EH (cell line): ENCODE measurements around the gene EMP2.
A peak's percentile ranks its signal among the peaks of the same experiment; 100 is the strongest.
"Not testable (repeated sequence)": the region's sequence is repeated elsewhere in the genome, so short reads cannot be mapped to it uniquely, and the experiment has no call there.

ENCODE experiments used
- DNase-seq: peaks from one replicate; pipeline ENCODE4 v3.0.0-alpha.2; 2015; ENCODE audit warnings: low read depth

EMP2 gene, protein sequence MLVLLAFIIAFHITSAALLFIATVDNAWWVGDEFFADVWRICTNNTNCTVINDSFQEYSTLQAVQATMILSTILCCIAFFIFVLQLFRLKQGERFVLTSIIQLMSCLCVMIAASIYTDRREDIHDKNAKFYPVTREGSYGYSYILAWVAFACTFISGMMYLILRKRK

GRCh38 chr16:10579965-10580882 lies at the start of gene EMP2:
Gene EMP2, minus strand, starts transcription at chr16:10580598. Its CDS starts 32,981 bp downstream, at chr16:10547617.
- DNase-seq, result peak; percentile 79

- DNase-seq, result no peak
Observed at GRCh38 chr16:10629592-10629963, 49.2 kb upstream of the EMP2 start.

DNA sequence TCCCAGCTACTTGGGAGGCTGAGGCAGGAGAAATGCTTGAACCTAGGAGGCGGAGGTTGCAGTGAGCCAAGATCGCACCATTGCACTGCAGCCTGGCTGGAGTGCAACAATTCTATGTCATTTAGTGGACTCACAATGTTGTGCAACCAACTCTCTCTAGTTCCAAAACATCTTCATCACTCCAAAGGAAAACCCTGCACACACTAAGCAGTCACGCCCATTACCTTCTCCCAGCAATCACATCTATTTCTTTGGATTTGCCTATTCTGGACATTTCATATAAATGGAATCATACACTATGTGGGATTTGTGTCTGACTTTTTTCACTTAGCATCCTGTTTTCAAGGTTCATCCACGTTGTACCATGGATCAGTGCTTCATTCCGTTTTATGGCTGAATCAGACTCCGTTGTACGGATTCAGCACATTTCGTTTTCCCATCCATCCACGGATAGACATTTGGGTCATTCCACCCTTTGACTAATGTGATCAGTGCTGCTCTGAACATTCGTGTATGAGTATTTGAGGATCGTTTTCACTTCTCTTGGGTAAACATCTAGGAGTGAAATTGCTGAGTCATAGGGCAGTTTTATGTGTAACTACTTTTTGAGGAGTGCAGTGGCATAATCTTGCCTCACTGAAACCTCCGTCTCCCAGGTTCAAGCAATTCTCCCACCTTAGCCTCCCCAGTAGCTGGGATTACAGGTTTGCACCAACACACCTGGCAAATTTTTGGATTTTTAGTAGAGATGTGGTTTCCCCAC lies 45.4 kb upstream of the EMP2 start:
- peak; percentile 28 for DNase-seq

DNA sequence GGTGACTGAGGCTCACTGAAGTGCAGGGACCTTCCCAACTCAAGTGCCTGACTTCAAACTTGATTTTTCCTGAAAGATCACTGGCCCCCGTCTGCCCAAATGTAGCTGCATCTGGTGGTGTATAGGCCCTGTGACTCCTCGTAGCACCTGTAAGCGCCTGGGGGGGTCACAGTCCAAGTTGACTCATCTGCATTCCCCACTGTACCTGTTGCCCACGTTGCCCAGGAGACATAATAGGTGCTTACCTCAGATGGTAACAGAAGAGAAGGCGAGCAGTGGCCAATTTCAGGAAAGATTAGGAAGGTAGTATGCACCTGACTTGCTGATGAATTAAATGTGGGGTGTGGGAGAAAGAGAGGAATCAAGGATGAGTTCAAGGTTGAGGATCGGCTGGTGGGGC lies 44.1 kb upstream of the EMP2 start:
- DNase-seq, result no peak

- no peak for DNase-seq
Observed at GRCh38 chr16:10623059-10623458, 42.7 kb upstream of the EMP2 start.

GRCh38 chr16:10622036-10622921 lies 41.9 kb upstream of the EMP2 start:
- no peak for DNase-seq

DNA sequence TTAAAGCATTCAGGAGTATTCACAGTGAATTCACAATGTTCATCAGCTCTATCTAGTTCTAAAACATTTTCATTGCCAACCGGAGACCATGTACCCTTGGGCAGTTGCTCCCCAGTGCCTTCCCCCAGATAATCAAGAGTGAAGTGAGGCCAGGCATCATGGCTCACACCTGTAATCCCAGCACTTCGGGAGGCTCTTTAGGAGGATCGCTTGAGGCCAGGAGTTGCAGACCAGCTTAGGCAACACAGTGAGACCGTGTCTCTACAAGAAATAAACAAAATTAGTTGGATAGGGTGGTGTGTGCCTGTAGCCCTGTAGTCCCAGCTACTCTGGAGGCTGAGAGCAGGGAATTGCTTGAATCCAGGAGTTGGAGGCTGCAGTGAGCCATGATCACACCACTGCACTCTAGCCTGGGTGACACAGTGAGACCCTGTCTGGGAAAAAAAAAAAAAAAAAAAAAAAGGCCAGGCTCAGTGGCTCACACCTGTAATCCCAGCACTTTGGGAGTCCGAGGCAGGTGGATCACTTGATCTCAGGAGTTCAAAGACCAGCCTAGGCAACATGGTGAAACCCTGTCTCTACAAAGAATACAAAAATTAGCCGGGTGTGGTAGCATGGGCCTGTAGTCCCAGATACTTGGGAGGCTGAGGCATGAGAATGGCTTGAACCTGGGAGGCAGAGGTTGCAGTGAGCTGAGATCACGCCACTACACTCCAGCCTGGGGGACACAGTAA lies 41.0 kb upstream of the EMP2 start:
- not testable (repeated sequence) for DNase-seq

DNA sequence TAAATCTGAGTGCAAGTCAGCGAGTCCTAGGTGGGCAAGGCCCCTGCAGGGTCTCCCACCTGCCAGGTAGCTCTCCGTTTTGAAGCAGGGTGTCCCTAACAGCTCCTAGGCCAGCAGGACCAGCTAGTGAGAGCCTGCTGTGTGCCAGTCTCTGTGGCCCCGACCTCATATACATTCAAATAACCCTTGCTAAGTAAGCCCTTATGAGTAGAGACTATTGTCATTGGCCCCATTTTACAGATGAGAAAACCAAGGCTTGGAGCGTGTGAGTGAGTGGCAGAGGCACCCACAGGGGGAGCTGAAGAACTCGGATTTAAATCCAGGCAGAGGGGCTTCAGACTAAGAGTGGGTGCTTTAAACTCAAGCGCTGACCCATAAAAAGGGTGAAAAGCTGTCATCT lies 39.7 kb upstream of the EMP2 start:
- DNase-seq, result no peak

- no peak for DNase-seq
Observed at GRCh38 chr16:10619271-10619849, 39.0 kb upstream of the EMP2 start.

GRCh38 chr16:10618710-10619209 lies 38.4 kb upstream of the EMP2 start:
- no peak for DNase-seq

DNA sequence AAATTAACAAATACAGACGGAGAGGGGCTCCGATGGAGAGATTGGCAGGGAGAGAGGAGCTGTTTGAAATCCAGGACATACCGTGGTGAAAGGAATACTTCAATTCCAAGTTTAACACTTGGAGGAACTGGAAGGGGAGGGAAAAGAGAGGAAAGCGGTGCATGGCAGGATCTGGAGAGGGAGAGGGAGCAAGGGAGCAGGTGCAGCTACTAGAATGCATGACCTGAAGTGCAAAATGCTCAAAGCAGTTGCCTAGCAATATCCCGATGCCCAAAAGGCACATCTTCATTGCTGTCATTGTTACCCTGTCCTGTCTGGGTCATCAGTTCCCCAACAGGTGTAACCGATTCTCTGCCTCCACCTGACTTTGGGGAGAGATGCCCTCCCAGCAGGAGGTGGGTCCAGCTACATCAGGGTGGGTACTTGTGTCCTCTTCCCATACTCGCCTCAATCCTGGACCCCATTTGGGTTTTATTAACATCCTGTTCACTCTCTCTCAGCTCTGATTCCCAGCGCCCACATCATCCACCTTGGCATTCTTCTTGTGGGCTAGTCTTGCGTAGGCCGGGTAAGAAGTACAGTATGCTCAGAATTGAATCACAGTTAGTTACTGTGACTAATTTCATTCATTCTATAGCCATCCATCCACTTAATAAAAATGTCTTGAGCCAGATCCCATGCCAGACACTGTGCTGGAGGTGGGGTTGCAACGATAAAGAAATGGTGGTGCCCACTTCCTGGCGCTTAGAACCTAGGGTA lies 37.4 kb upstream of the EMP2 start:
- DNase-seq, result no peak

- peak; percentile 73 for DNase-seq
Observed at GRCh38 chr16:10616756-10617640, 36.6 kb upstream of the EMP2 start.

GRCh38 chr16:10616419-10616755 lies 36.0 kb upstream of the EMP2 start:
- no peak for DNase-seq

- DNase-seq, result no peak
Observed at GRCh38 chr16:10614685-10615084, 34.3 kb upstream of the EMP2 start.

GRCh38 chr16:10613785-10614485 lies 33.5 kb upstream of the EMP2 start:
- no peak for DNase-seq

DNA sequence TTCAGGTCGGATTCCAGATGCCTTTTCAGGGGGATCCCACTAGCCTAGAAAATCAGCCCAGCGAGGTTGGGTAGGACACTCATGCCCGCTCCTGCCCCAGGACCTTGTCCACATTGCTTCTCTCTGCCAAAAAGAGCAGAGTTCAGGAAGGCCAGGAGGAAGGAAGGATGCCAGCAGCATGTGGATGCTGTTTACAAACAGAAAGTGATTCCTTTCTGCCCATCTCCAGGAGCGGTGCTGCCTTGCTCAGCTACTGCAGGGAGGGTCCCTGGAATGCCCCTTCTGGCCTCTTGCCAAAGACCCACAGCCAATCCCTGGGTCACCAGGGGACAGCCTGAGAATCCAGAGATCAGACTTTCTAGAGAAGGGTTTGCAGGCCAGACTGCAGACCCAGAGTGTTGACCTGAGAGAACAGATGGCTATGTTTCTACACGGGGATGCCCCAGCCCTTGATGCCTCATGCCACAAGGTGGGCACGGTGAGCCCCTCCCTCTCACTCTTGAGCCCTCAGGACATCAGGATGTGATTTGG lies 32.3 kb upstream of the EMP2 start:
- no peak for DNase-seq

DNA sequence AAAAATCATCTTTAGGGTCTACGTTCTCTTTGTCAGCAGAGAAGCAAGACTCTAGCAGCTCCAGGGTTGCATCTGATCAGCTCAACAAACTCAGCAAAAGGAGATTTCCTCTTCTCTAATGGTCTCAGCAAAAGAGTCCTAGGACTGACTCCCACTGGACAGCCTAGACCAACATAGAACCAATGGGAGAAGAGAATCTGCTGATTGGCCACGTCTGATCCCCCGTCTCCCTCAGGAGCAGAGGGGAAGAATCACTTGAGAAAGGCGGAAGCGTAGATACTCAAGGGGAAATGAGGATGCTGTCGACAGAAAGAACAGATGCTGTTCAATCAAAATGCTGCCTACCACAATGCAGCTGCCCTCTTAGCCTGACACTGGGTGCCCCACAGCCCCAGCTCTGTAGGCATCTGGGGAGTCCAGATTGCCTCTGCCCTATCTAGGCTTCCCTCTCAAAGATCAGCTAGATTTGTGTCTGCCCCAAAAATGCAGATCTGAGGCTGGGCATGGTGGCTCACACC lies 31.5 kb upstream of the EMP2 start:
- no peak for DNase-seq
